Small intestine (tissue), 16 donors: ENCODE data around the gene OR51G1. TPM values are rescaled to one million over a fixed set of nuclear protein-coding genes. Genes with fewer than 3 reads are reported as not detected.
"Not testable (repeated sequence)": the region's sequence is repeated elsewhere in the genome, so short reads cannot be mapped to it uniquely, and the experiment has no call there.

Experiments
- DNase-seq, 2 donors: peaks; one replicate each; pipeline versions ENCODE4 v3.0.0 to v3.0.0-alpha.2; 2013
- FAIRE-seq: peaks from 2 replicates; lab custom pipeline; 2012; peaks lifted over from hg19 to GRCh38; lab: Jason Lieb, UNC
- H3K27ac ChIP-seq, 3 donors: one replicate each; pipeline ENCODE4 v1.5.1; 2013; ENCODE audit warnings: low read length in 2 of 3, mild to moderate bottlenecking in 2 of 3, control low read depth in 1 of 3, inconsistent platforms in 1 of 3, low read depth in 1 of 3, moderate library complexity in 1 of 3
- H3K27me3 ChIP-seq, 3 donors: one replicate each; pipeline ENCODE4 v1.6.1; 2013; ENCODE audit warnings: low read length in 3 of 3, inconsistent platforms in 1 of 3; ENCODE audit not compliant: control insufficient read depth in 3 of 3, insufficient read depth in 3 of 3
- H3K36me3 ChIP-seq, 3 donors: one replicate each; pipeline ENCODE4 v1.6.1; 2013; ENCODE audit warnings: low read length in 3 of 3, inconsistent platforms in 1 of 3, low read depth in 1 of 3, mild to moderate bottlenecking in 1 of 3, moderate library complexity in 1 of 3; ENCODE audit not compliant: control insufficient read depth in 3 of 3, insufficient read depth in 2 of 3
- H3K4me1 ChIP-seq, 3 donors: one replicate each; pipeline ENCODE4 v1.6.1; 2013; ENCODE audit warnings: low read length in 2 of 3, inconsistent platforms in 1 of 3, low read depth in 1 of 3, mild to moderate bottlenecking in 1 of 3, moderate library complexity in 1 of 3; ENCODE audit not compliant: control insufficient read depth in 3 of 3, insufficient read depth in 2 of 3
- H3K4me3 ChIP-seq, 3 donors: one replicate each; pipeline ENCODE4 v1.5.1; 2013; ENCODE audit warnings: low read length in 3 of 3, control low read depth in 1 of 3, inconsistent platforms in 1 of 3, low read depth in 1 of 3, mild to moderate bottlenecking in 1 of 3, moderate library complexity in 1 of 3
- H3K9me3 ChIP-seq, 2 donors: one replicate each; pipeline ENCODE4 v1.6.1; 2013; ENCODE audit warnings: low read depth in 1 of 2, low read length in 1 of 2; ENCODE audit not compliant: control insufficient read depth in 2 of 2, insufficient read depth in 1 of 2
- WGBS, 3 donors: extraction: QIAGEN DNeasy Blood & Tissue Kit; methylation state at CpG; one replicate each; pipeline ENCODE4 v1.1.7; 2013; 5-methylcytosine and 5-hydroxymethylcytosine counted together
- long read RNA-seq, 10 donors: transcript quantifications; one replicate each; lab custom pipeline, GENCODE V29; 2026
- polyA plus RNA-seq, 4 donors: library from polyadenylated mRNA; stranded (reverse) in 3 of 4; unstranded in 1 of 4; fragments of 200-250 nt in 3 of 4; fragments of 120-200 nt in 1 of 4; gene quantifications; one replicate each; pipeline versions ENCODE4 v1.2.1 to v1.2.3, GENCODE V29; 2013
- donor health status: healthy with polysubstance abuse.
- donor health status: control.
- donor health status: control.
- donor health status: Bipolar disorder and iron deficiency.
- donor health status: healthy.

Gene OR51G1
- not detected for polyA plus RNA-seq
- long read RNA-seq, donor 1: 0 reads
- long read RNA-seq, donor 2: 0 reads
- long read RNA-seq, donor 3: 0 reads
- long read RNA-seq, donor 4: 0 reads
- long read RNA-seq, donor 5: 0 reads
- long read RNA-seq, donor 6: 0 reads
- long read RNA-seq, donor 7: 0 reads
- long read RNA-seq, donor 8: 0 reads
- long read RNA-seq, donor 9: 0 reads
- long read RNA-seq, donor 10: 0 reads

- no peaks in the 10 kb centered on the region for H3K4me1 ChIP-seq
- H3K27ac ChIP-seq: no peak within 1 kb of the TSS
- H3K4me3 ChIP-seq: no peak within 1 kb of the TSS
- H3K36me3 ChIP-seq: no peaks in the 10 kb centered on the region
- no peaks in the 10 kb centered on the region for H3K9me3 ChIP-seq
- no peak for DNase-seq
- no peak for FAIRE-seq
- WGBS, 3 donors: 63 to 76% (median 71%) methylated on average over 1 of the region's 1 CpG
- H3K27me3 ChIP-seq: no peaks in the 10 kb centered on the region
These were observed at the start of gene OR51G1 for GRCh38 chr11:4924239-4924638. OR51G1 (minus strand) TSS chr11:4924339; CDS start chr11:4924339, 0 bp downstream.

GRCh38 chr11:4962816-4963215, 38.7 kb upstream of the OR51G1 start:
- no peak overlapping the region for H3K27ac ChIP-seq
- H3K27me3 ChIP-seq: no peaks in the 10 kb centered on the region
- 52 to 91% (median 74%) methylated on average over 1 of the region's 1 CpG for WGBS, 3 donors
- H3K4me3 ChIP-seq: no peak overlapping the region
- DNase-seq (no peak), FAIRE-seq (no peak)
- H3K9me3 ChIP-seq: no peaks in the 10 kb centered on the region
- no peaks in the 10 kb centered on the region for H3K4me1 ChIP-seq
- H3K36me3 ChIP-seq: no peaks in the 10 kb centered on the region

DNA sequence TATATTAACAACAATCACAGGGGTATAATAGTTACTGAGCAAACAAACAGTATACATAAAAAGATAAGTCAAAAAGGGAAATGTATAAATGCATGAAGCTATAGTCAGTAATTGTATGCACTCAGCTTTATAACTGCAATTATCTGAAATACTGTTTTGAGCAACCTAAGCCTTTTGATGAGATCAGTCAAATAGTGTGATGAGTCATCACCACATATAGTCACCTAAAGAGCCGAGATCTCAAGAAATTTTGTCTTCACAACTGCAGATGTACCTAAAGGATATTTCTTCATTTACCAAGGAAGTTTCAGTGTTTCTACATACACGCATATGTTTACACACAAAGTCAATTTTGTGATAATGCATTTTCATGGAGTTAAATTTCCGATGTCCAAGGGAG, 36.7 kb upstream of the OR51G1 start:
- Histone ChIP-seq H3K27me3 (no peaks in the 10 kb centered on the region), H3K9me3 (no peaks in the 10 kb centered on the region), H3K27ac (no peak overlapping the region), H3K4me3 (no peak overlapping the region), H3K36me3 (no peaks in the 10 kb centered on the region), H3K4me1 (no peaks in the 10 kb centered on the region)
- no peak for FAIRE-seq
- whole genome bisulfite sequencing, 3 donors: 58 to 73% (median 59%) methylated on average over 3 of the region's 3 CpGs
- no peak for DNase-seq

- H3K27ac ChIP-seq: no peak overlapping the region
- H3K9me3 ChIP-seq: no peaks in the 10 kb centered on the region
- H3K27me3 ChIP-seq: no peaks in the 10 kb centered on the region
- FAIRE-seq: no peak
- H3K4me3 ChIP-seq: no peak overlapping the region
- H3K36me3 ChIP-seq: no peaks in the 10 kb centered on the region
- H3K4me1 ChIP-seq: no peaks in the 10 kb centered on the region
- 73 to 86% (median 75%) methylated on average over 4 of the region's 4 CpGs for WGBS, 3 donors
- DNase-seq: no peak
These were observed 33.3 kb upstream of the OR51G1 start for GRCh38 chr11:4957396-4957795.

GRCh38 chr11:4955613-4956012, 31.5 kb upstream of the OR51G1 start, which contains the start of gene OR51A2:
OR51A2 (minus strand) TSS chr11:4955713; CDS start chr11:4955713, 0 bp downstream.
- not testable (repeated sequence) for H3K4me1 ChIP-seq, DNase-seq, H3K27me3 ChIP-seq, H3K27ac ChIP-seq, FAIRE-seq, H3K36me3 ChIP-seq, H3K9me3 ChIP-seq, H3K4me3 ChIP-seq
- 64 to 76% (median 70%) methylated on average over 2 of the region's 2 CpGs for WGBS, 3 donors

DNA sequence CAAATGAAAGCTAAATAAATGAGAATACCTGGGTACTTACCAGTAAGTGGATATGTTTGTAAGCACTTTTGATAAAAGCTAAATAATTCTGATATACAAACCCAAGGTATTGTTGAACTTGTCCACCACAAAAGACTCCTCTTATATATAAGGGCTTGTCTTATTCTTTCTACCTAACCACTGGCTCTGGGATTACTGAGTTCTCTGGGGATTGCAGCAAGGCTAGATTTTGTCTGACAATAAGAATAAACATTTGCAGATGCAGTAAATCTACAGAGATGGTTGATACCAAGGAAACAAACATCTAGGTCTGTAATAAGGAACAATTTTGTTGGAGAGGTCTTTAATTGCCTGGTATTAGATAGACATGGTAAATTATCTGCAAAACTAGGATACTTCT, 23.4 kb upstream of the OR51G1 start, which contains the start of gene OR51A4:
Gene OR51A4, minus strand, starts transcription at position 101 of the 400 bp plus-strand sequence. CDS start 505 bp downstream, outside the sequence.
- FAIRE-seq (no peak), DNase-seq (no peak)
- Histone ChIP-seq H3K4me3 (no peak within 1 kb of the TSS), H3K36me3 (no peaks in the 10 kb centered on the region), H3K4me1 (no peaks in the 10 kb centered on the region), H3K27me3 (no peaks in the 10 kb centered on the region), H3K27ac (no peak within 1 kb of the TSS), H3K9me3 (no peaks in the 10 kb centered on the region)

DNA sequence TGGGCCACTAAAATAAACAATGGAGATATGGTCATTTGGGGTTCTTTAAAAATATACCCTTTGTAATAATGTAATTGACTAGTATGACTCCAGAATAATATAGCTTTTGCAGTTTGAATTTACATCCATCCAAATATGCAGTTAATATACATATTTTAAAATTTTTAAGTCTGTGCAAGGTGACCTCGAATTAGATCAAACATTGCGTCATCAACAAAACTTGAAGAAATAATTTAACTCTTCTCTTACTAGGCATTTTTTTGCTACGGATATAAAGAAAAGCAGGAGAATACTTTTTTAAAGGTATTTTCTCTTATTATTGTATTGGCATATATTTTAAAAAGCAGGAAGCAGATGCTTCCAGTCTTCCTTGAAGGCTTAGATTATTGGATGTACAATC, 12.6 kb upstream of the OR51G1 start:
- H3K9me3 ChIP-seq: no peaks in the 10 kb centered on the region
- FAIRE-seq (no peak), DNase-seq (no peak)
- no peak overlapping the region for H3K4me3 ChIP-seq
- no peaks in the 10 kb centered on the region for H3K36me3 ChIP-seq
- H3K4me1 ChIP-seq: no peaks in the 10 kb centered on the region
- H3K27me3 ChIP-seq: no peaks in the 10 kb centered on the region
- H3K27ac ChIP-seq: no peak overlapping the region
- WGBS, 3 donors: 70 to 84% (median 75%) methylated on average over 3 of the region's 3 CpGs

DNA sequence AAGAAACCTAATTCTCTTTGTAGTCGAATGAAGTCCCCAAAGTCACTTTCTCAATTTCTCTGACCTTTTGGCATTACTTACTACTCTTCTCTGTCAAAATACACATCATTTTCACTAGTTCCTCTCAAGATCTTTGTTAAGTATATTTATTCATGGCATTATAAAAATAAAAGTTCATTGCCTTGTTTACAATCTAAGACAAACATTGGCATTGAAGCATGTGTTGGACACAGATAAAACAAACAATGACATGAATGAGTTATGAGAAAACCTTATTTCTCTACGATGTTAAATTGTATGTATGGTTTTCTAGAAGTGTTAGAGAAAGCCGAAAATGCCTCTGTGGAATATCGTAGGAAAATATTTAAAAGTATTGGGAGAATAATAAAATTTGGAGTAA, 8.6 kb upstream of the OR51G1 start:
- no peaks in the 10 kb centered on the region for H3K9me3 ChIP-seq
- no peak overlapping the region for H3K27ac ChIP-seq
- H3K27me3 ChIP-seq: no peaks in the 10 kb centered on the region
- DNase-seq: no peak
- WGBS, 3 donors: 80 to 83% (median 81%) methylated on average over 4 of the region's 4 CpGs
- no peak overlapping the region for H3K4me3 ChIP-seq
- no peak for FAIRE-seq
- no peaks in the 10 kb centered on the region for H3K36me3 ChIP-seq
- H3K4me1 ChIP-seq: no peaks in the 10 kb centered on the region

DNA sequence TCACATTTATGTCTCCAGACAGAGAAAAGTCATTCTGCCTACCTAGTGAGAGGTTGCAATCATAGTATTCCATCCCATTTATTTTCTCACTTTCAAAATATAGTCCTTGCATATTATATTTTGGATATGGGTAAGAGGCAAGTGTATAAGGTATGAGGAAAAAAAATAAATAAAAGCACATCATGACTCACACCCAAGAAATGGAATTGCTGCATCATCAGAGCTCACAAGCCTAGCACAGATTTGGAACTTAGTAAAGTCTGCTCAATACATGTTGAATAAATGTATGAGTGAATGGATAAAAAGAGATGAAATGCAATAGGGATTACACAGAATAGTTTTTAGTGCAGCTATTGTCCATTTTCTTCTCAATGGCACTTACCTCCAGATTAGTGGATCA, 2.5 kb upstream of the OR51G1 start:
- Histone ChIP-seq H3K27ac (no peak overlapping the region), H3K27me3 (no peaks in the 10 kb centered on the region), H3K36me3 (no peaks in the 10 kb centered on the region), H3K4me3 (no peak overlapping the region), H3K4me1 (no peaks in the 10 kb centered on the region), H3K9me3 (no peaks in the 10 kb centered on the region)
- DNase-seq (no peak), FAIRE-seq (no peak)
